GM12865 (cell line): ENCODE measurements around the gene PSMA5.

Source experiments
- DNase-seq: peaks from one replicate; pipeline ENCODE4 v3.0.0; 2010; ENCODE audit warnings: low read depth
- H3K4me3 ChIP-seq: 2 replicates; pipeline ENCODE4 v1.5.1; 2011; ENCODE audit warnings: mild to moderate bottlenecking, low read depth, low read length, control low read depth
- CTCF ChIP-seq: IDR thresholded peaks from 2 replicates; pipeline ENCODE4 v1.5.1; 2011; ENCODE audit warnings: low read length, control low read depth, low read depth, inconsistent platforms; ENCODE audit not compliant: insufficient read depth; ENCODE audit errors: missing control alignments

The PSMA5 gene

DNA sequence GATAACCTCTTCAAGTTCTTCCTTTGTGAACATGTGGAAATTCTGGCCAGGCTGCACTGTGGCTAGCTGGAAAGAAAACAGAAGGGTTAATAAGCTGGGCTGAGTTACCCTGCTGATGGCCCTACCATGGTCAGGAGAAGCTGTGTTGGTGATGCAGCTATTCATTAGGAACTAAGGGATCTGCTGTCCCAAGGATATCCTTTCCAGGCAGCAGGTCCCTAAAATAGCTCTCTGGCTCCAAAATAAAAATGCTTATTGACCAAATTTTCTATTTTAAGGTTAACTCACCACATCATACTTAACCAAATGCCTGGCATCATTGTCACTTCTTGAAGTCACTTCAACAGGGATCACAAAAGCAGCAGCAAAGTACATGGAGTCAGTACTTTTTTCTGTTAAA lies 24.2 kb downstream of the PSMA5 start:
- DNase-seq: no peak
- no peak overlapping the region for H3K4me3 ChIP-seq
- no peak for TF ChIP-seq CTCF

GRCh38 chr1:109400035-109400655 lies 26.1 kb downstream of the PSMA5 start:
- no peak for TF ChIP-seq CTCF
- no peak for DNase-seq
- no peak overlapping the region for H3K4me3 ChIP-seq

GRCh38 chr1:109399326-109399957 lies 26.8 kb downstream of the PSMA5 start:
- peak; percentile 36 for TF ChIP-seq CTCF
- DNase-seq: peak; percentile 68
- H3K4me3 ChIP-seq: no peak overlapping the region

DNA sequence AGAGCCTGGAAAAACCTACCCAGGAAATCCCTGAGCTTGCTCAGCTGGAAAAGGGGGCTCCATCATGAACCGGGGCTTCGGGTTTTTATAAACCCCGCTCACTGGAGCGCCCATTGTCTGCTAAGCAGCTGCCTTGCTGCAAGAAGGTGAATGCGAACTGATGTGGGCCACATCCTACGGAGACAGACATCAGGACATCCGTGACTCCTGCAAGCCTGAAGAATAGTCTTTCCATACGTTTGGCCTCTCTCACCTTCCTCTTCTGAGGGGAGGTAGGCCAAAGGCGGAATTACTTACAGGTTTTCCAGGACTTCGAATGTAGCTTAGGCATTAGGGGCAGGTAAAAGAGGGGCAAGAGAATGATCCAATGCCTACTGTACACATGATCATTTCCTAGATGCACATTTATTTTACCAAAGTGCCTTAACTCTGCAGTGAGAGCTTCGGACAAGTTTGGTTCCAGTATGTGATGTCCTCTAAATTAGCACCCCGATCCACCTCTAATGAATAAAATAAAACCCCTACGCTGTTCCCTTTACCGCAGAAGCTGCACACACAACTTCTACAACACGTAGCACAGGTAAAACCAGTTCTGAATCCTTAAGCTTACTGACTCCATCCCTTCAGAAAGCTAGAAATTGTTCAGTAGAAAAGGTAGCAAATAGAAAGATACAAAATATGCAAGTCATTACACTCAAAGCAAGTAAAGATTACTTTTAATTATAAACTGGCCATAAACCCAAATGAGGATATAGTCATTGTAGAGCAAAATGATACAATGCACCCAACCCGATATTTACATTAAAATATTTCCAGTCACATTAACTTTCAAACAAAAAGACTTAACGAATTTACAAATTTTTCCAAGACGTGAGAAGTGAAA lies 27.7 kb downstream of the PSMA5 start:
- DNase-seq: no peak
- H3K4me3 ChIP-seq: peak overlapping the region; percentile 46
- TF ChIP-seq CTCF: no peak

DNA sequence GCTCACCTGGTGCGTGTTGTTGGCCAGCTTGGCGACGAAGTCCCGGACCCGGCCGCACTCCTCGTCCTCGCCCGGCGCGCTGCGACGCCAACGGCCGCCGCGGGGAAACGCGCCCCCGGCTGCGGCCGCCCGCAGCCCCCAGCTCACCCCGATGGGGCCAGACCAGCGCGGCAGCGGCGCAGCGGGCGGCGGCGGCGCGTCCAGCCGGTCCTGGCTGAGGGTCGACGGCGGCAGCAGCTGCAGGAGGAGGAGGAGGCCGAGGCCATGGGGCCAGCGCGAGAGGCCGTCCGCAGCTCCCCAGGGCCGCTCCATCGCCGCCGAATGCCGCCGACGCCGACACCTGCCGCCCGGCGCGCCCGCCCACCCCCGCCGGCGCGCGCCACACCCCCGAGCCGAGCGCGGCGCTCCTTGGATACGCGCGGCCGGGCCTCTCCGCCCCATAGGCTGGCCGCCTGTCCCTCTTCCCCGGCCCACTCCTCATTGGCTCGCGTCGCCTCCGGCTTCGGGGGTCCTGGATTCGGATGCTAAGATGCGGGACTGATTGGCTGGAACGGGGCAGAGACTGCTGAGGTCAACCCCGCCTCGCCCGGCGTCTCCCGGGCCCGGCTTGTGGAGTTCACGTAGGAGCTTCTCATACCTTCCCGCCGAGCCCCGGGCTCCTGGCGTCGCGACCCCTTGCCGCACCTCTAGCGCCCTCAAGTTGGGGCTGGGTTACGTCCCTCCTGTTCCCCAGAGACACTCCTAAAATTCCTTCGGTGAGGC lies 28.5 kb downstream of the PSMA5 start, which contains the start of gene SORT1:
Gene SORT1, minus strand, starts transcription at position 338 of the 762 bp plus-strand sequence. Its CDS starts 26 bp downstream, at position 312.
- no peak for TF ChIP-seq CTCF
- peak; percentile 67 for DNase-seq
- H3K4me3 ChIP-seq: peak within 1 kb of the TSS; percentile 46

DNA sequence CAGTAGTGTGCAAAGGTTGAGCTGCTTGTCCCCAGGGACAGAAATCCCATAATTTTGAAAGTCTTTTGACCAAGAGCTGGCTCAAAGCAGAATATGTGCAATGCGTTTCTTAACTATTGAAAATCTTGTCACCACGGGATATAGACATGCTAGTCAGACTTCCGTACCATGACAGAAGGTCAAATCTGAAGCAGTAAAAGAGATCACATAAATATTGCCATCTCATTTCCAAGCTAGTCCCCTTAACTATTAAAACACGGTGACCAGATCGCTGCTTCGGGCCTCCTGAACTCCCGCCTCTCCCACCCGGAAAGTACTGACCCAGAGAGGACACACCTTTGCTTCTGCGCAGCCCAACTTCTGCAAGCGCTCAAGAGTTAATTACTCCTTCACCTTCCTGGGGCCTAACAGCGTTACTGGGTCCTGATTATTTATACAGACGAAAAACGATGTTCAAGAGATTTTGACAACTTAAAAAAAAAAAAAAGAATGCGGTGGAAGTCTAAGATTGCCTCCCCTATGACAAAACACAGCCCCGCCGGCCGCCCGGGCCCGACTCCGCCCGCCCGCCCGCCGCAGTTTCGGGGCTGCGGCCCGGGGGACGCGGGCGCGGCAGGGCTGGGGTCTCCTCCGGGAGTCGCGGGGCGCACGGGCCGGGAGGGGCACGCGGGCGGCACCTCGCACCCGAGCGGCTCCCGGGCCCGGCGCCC lies 29.2 kb downstream of the PSMA5 start:
- TF ChIP-seq CTCF: no peak
- H3K4me3 ChIP-seq: no peak overlapping the region; the same call in 1 of the 2 replicates
- no peak for DNase-seq
